HG02798 (cell line): ENCODE data around the gene RERE.
"Not testable (repeated sequence)": the region's sequence is repeated elsewhere in the genome, so short reads cannot be mapped to it uniquely, and the experiment has no call there.

Experiments used
- ATAC-seq: cut with Tn5 transposase; IDR thresholded peaks from one replicate; pipeline ENCODE4 v1.9.1; 2021; ENCODE audit warnings: mild to moderate bottlenecking; ENCODE audit not compliant: unreplicated experiment, poor library complexity

RERE gene

DNA sequence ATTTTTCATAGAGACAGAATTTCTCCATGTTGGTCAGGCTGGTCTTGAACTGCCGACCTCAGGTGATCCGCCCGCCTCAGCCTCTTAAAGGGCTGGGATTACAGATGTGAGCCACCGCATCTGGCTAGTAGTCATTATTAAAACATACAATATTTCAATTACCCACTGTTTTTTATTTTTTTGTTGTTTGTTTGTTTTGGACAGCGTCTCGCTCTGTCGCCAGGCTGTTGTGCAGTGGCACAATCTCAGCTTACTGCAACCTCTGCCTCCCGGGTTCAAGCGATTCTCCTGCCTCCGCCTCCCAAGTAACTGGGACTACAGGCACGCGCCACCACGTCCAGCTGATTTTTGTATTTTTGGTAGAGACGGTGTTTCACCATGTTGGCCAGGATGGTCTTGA is 90.1 kb downstream of the RERE start:
- not testable (repeated sequence) for ATAC-seq

DNA sequence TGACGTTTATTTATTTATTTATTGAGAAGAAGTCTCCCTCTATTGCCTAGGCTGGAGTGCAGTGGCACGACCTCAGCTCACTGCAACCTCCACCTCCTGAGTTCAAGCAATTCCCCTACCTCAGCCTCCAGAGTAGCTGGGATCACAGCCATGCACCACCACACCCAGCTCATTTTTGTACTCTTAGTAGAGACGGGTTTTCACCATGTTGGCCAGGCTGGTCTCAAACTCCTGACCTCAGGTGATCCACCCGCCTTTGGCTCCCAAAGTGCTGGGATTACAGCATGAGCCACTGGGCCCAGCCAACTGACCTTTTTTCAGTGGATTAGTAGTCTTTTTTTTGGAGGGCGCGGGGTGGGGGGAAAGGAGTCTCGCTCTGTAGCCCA is 90.6 kb downstream of the RERE start:
- ATAC-seq: not testable (repeated sequence)

DNA sequence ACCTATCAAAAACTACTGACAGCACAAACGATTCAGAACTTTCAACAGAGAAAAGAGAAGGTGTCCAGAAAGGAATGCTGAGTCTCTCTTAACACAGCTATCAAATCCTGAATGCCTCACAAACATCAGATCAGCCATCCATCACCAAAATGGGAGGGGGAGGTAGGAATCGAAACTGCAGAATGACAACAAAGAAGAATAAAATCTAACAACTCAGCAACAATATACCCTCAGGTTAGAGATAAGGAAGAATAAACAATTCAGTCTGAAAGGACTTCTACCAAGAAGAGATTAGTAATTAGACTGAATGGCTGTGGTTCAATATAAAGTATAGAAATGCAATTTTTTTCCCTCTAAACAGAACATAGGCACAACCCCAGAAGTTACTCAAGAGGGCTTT is 94.4 kb downstream of the RERE start:
- no peak for ATAC-seq

DNA sequence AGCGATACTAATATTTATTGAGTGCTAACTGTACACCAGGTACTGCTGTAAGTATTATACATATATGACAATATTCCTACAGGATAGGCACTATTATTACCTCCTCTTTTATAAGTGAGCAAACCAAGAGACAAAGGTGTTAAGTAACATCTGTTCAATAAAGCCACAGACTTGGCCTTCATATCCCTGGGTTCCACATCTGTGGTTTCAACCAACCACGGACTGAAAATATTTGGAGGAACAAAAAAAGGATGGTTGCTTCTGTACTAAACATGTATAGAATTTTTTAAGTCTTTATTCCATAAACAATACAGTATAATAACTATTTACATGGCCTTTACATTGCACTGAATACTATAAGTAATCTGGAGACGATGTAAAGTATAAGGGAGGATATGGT is 95.1 kb downstream of the RERE start:
- no peak for ATAC-seq

DNA sequence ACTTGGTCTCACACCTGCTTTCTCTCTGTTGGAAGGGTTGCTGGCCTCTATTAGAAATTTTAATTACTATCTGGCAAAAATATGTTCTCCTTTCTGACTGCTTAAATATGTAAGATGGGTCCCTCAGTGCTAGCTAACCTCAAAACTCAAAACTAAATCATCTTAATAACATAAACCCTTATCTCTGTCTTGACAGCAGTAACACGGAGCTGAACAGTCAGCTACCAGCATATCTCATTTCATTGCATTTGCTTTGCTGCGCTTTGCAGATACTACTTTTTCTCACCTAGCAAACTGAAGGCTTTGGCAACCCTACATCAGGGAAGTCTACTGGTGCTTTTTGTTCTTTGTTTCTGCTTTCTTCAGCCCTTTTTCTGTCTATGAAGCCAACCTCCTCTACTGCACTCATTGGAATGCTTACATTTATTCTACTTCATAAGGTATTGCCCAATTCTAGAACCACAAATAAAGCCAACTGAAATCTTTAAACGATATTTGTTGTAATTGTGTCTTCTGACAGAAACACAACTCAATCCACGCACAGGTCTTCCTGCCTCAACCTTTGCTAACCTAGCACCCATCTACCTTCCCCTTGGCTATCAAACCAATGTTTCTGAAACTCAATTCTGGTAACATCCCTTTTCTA is 95.6 kb downstream of the RERE start:
- no peak for ATAC-seq

DNA sequence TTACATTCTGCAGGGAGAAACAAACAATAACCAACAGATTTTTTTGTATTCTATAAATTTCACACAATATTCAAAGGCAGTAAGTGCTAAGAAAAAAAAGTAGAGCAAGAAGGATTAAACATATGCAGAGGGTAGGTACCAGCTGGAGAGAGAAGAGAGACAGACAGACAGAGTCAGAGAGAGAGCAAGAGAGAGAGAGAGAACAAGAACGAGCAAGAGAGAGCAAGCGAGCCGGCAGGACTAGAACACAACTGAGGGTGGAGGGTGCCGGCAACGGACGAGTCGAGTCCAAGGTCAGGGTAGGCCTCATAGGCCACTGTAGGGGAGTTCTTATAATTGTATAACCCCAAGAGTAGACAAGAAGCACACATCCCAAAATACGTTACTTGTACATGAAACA is 97.1 kb downstream of the RERE start:
- ATAC-seq: no peak

DNA sequence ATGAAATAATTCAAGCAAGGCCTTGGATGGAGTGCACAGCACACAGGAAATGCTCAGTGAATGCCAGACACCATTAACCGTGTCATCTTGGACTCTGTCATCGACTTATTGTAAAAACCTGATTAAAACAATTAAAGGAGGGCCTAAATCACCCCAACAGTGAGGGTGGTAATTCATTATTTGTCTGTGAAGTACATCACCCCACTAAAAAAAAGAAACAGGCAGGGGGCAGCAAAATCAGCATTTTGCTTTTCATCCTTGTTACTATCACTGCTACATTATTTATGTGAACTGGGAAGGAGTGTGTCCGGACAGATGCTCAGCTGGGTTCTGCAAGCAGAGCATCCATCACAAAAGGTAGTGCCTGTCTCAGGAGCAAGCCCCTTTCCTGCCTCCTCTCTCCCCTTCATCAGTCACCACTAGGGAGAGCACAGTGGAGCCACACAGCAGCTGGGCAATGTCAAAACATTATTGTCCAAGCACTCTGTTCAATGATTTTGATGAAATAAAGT is 98.5 kb downstream of the RERE start:
- ATAC-seq: no peak

DNA sequence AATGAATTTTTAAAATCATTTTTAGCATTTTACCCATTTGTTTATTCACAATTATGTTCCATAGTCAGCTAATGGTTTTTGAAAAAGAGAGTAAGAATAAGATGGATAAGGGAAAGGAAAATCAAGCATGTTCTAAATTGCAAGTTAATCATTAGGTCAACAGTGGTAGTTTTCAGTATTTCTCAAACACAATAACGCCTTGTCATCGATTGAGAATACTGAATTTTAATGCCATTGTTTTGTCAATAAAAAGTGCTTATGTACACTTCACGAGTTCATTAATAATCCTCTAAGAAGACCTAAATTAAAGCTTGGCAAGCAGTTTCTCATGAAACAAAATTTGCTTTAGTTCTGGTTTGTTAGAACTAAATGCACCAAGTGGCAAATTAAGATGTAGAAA is 100.3 kb downstream of the RERE start:
- ATAC-seq: no peak

DNA sequence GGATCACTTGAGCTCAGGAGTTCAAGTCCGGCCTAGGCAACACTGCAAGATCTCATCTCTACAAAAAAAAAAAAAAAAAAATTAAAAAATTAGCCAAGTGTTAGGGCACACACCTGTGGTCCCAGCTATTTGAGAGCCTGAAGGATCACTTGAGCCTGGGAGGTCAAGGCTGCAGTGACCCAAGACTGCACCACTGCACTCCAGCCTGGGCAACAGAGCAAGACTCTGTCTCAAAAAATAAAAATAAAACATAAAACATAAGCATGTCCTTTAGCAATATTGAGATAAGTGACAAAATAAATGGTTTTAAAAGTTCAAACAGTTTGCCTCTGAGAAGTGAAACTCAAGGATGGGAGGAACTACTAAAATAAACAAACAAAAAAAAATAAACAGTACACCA is 101.2 kb downstream of the RERE start:
- ATAC-seq: no peak

DNA sequence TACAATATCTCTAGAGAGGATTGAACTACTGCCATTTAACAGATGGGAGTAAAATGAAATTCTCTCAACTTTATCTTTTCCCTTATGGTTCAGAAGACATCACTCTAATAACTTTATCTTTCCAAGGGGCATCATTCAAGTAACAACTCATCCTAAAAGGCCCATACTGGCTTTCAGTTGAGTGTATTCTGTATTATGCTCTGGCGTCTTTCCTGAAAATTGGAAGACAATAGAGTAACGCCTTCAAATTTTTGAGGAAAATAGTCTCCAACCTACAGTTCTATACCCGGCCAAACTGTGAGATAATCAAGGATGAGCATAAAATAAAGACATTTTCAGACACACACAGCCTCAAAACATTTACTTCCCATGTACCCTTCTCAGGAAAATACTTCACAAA is 103.3 kb downstream of the RERE start:
- no peak for ATAC-seq

DNA sequence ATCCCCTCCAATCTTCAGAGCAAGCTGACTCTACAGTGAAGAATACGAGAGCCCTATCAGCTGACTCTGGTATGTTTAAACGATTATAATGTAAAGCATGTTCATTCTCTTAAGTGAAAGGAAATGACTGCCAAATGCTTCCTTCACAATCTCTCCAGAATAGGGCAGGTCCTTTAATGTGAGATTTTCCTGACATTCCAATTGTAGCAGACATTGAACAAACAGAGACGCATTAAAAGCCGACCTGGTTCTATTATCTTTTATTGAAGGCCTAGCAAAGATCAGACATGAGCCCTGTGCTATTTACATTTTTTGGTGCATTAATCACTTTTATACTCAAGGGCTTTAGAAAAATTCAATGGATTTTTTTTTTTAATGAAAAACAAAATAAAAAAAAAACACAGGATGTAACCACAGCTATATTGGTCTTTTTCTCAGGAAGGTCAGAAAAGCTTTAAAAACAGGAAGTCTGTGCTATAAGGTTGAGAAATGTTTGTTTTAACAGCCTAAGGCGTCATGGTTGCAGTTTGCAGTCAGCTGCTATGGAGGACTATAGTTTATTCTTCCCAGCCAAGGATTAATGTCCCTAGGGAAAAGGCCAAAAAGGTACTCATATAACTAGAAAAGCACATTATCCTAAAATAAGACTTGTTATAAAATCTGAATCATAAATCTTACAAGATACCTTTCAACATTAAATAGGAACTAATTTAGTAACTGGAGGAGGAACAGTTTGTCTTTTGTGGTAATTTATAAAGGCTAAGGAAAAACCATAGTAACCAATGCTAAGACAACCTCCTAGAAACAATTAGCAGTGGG is 104.8 kb downstream of the RERE start:
- ATAC-seq: no peak

DNA sequence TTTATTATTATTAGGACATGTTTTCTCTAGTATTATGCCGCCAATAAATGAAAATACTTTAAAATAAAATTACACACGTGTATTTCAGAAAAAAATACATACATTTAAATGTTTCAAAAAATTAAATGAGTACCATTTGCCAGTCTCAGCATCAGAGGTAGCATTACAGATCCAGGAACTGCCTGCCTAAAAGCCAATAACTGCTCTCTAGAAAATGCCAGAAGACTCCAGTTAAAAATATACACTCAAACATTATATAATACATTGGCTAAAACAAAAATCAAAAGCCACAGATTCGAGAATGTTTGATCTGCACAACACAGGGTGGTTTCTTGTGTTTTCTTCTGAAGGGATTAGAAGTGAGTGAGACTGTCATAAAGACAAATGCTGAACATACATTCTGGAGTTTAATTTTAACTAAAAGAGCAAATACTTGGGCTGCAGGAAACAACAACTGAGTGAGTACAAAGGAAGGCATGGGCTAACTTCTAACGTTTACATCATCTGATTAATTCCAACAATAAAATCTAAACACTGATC is 105.5 kb downstream of the RERE start:
- ATAC-seq: no peak

DNA sequence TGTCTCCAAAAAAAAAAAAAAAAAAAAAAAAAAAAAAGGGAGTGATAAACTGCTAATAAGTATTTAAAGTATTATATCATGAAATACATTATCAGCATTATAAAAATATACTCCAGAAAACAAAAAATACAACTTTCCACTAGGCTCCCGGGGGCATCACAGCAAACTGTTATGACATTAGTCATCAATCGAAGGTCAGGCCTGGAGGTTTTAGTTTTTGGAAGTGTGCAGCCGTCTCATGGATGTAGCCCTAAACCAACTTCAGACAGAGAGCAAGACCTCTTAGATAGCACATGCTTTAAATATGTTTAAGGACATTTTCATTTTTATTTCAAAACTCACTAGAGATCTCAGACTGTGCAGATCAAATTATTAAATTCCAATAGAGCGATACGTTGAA is 106.3 kb downstream of the RERE start:
- ATAC-seq: no peak

DNA sequence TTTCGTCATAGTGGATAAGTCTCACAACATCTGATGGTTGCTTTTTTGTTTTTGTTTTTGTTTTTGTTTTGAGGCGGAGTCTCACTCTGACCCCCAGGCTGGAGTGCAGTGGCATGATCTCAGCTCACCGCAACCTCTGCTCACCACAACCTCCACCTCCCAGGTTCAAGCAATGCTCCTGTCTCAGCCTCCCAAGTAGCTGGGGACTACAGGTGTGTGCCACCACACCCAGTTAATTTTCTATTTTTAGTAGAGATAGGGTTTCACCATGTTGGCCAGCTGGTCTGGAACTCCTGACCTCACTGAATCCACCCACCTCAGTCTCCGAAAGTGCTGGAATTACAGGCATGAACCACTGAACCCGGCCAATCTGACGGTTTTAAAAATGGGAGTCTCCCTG is 109.2 kb downstream of the RERE start:
- no peak for ATAC-seq

DNA sequence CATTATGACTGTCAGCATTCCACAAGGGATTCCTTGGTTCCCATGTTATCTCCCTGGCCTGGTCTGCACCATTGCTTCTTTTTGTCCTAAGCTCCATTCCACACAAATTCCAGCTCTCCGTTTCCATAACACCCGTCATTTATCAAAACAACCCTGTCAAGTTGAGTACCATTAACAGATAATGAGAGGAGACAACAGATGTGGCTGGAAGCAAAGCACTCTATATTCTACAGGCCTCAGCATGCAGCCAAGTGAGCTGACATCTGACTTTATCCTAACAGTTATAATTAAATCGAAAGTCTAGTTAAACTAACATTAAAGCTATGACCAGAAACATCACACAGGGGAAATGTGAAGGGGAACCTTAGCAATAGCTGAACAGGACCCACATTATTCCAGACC is 110.4 kb downstream of the RERE start:
- ATAC-seq: no peak

DNA sequence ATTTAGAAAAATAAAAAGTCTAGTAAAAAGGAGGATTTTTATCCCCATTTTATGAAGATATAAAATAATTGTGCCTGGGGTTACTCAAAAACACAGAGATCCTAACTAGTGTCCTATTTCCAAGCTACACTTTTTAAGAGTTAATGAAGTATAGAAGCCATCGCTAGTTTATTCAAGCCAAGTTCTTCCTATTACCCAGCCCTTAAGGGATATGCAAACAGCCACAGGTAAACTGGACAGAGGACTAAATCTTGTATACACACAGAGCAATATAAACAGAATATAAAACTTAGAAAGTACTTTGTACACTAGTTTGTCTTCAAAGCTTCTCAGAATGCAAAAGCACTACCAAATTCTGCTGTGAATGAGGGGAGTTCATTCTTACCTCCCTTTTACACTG is 111.1 kb downstream of the RERE start:
- ATAC-seq: no peak

DNA sequence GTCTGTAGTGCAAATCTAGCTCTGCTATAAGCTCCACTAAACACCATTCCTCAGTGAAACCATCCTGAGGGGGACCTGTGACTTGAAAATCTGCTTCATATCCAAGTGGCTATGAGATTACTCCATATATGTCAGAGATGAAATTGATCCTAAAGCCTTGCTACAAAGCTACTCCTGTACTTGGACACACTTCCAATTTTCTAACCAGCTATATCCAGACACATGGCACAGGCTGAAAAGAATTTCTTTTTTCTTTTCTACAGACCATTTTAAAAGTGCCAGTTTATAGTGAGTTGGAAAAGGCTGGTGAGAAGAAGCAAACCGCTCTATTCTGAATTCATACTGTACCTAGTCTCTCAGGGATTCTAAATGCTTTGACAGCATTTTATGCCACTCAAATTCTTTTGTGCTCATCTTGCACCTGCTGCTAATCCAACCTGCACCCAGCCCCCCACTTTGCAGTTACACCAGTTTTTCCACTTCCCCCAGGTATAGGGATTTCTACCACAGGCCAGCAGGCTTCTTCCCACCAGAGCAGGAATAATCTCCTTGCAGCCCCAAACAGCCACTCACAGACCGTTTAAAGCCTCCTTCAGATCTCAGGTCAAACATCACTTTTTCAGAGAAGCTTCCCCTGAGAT is 112.5 kb downstream of the RERE start:
- no peak for ATAC-seq

DNA sequence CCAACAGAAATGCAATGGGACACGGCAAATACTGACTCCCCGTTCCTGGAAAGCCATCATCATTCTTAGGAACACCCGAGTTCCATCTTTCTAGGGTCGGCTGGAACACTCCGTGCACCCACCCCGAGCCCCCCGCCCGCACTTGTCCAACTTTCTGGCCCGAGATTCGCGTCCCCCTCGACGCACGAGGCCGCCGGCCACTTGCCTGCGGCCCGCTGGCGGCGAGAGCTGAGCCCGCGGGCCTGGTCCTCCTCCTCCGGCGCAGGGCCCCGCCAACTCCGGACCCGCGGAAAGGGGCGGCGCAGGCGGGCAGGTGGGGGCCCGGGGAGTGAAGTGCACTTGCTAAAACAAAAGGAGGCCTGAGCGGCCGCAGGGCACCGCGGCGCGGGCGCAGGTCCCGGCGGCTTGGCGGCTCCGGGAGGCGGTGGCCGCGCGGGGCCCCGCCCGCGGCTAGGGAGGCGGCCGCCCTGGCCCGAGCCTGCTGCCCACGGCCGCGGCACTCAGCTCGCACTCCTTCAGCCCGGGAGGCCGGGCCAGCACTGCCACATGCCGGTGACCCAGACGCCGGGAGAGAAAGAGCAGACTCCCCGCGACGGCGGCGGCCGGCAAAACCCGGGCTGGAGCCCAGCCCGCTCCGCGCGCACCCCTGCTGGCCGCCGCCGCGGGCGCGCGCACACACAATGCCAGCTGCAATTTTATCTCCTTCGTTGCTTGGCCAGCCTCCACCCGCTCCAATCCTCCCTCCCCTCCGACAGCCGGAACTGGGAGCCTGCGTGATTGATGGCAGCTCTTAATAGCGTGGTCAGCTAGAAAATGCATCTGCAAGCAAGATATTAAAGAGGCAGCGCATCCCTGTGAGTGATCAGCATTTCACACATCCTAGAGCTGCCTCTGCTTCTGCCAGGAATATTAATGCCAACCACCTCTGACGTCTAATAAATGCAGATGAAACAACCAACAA is 114.3 kb downstream of the RERE start:
- ATAC-seq: peak; percentile 88

DNA sequence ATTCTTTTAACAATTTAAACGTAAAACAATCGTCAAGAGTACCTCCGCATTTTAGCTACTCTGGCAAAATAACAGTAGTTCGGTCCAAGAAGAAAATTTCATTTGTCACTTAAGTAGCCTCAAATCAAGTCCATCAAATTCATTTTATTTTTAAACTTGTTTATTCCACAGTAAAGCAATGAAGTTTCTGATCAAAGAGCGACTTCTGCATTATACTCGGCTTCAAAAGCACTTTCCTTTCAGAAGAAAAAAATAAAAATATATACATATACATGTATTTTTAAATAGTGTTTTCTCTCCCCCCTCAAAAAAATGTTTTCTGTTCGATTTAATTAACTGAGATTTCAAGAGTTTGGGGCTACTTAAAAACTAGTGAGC is 115.0 kb downstream of the RERE start:
- ATAC-seq: no peak
